Measurements from ENCODE around the gene FOXK1. TPM values are rescaled to one million over a fixed set of nuclear protein-coding genes. Genes with fewer than 3 reads are reported as not detected.

The FOXK1 gene
- total RNA-seq, 1 experiment from 2014 or later = 19.8 TPM

GRCh38 chr7:4712281-4713182 is 30.4 kb downstream of the FOXK1 start:
- in situ Hi-C loops (cut with HindIII; ENCODE audit: low pct_unique_long_range_greater_than_20kb, low sequenced_read_pairs) = no loop called here
- peak; percentile 67 for DNase-seq (ENCODE audit: low read depth)

- in situ Hi-C loops (cut with HindIII; ENCODE audit: low pct_unique_long_range_greater_than_20kb, low sequenced_read_pairs) = no loop called here
- DNase-seq (ENCODE audit: low read depth) = peak; percentile 68
These were observed 31.2 kb downstream of the FOXK1 start for GRCh38 chr7:4713183-4713784.

- in situ Hi-C loops (cut with HindIII; ENCODE audit: low pct_unique_long_range_greater_than_20kb, low sequenced_read_pairs) = no loop called here
- no peak for DNase-seq (ENCODE audit: low read depth)
These were observed 32.1 kb downstream of the FOXK1 start for GRCh38 chr7:4714161-4714700.

- in situ Hi-C loops (cut with HindIII; ENCODE audit: low pct_unique_long_range_greater_than_20kb, low sequenced_read_pairs) = no loop called here
- DNase-seq (ENCODE audit: low read depth) = no peak
These were observed 32.8 kb downstream of the FOXK1 start for GRCh38 chr7:4714767-4715409.

- DNase-seq (ENCODE audit: low read depth) = no peak
- in situ Hi-C loops (cut with HindIII; ENCODE audit: low pct_unique_long_range_greater_than_20kb, low sequenced_read_pairs) = no loop called here
These were observed 33.3 kb downstream of the FOXK1 start for GRCh38 chr7:4715410-4715776.

- no peak for DNase-seq (ENCODE audit: low read depth)
- in situ Hi-C loops (cut with HindIII; ENCODE audit: low pct_unique_long_range_greater_than_20kb, low sequenced_read_pairs) = no loop called here
These were observed 35.1 kb downstream of the FOXK1 start for GRCh38 chr7:4716946-4717795.

GRCh38 chr7:4718075-4718474 is 36.0 kb downstream of the FOXK1 start:
- DNase-seq (ENCODE audit: low read depth) = no peak
- in situ Hi-C loops (cut with HindIII; ENCODE audit: low pct_unique_long_range_greater_than_20kb, low sequenced_read_pairs) = no loop called here

- DNase-seq (ENCODE audit: low read depth) = no peak
- in situ Hi-C loops (cut with HindIII; ENCODE audit: low pct_unique_long_range_greater_than_20kb, low sequenced_read_pairs) = no loop called here
These were observed 38.1 kb downstream of the FOXK1 start for GRCh38 chr7:4720225-4720624.

GRCh38 chr7:4722308-4722707 is 40.2 kb downstream of the FOXK1 start:
- no peak for DNase-seq (ENCODE audit: low read depth)
- in situ Hi-C loops (cut with HindIII; ENCODE audit: low pct_unique_long_range_greater_than_20kb, low sequenced_read_pairs) = no loop called here

- no peak for DNase-seq (ENCODE audit: low read depth)
- in situ Hi-C loops (cut with HindIII; ENCODE audit: low pct_unique_long_range_greater_than_20kb, low sequenced_read_pairs) = no loop called here
These were observed 41.0 kb downstream of the FOXK1 start for GRCh38 chr7:4722960-4723630.

- in situ Hi-C loops (cut with HindIII; ENCODE audit: low pct_unique_long_range_greater_than_20kb, low sequenced_read_pairs) = no loop called here
- no peak for DNase-seq (ENCODE audit: low read depth)
These were observed 42.5 kb downstream of the FOXK1 start for GRCh38 chr7:4724648-4725013.

GRCh38 chr7:4725014-4725849 is 43.1 kb downstream of the FOXK1 start:
- in situ Hi-C loops (cut with HindIII; ENCODE audit: low pct_unique_long_range_greater_than_20kb, low sequenced_read_pairs) = no loop called here
- DNase-seq (ENCODE audit: low read depth) = peak; percentile 41

- in situ Hi-C loops (cut with HindIII; ENCODE audit: low pct_unique_long_range_greater_than_20kb, low sequenced_read_pairs) = no loop called here
- DNase-seq (ENCODE audit: low read depth) = no peak
These were observed 43.9 kb downstream of the FOXK1 start for GRCh38 chr7:4725850-4726450.

GRCh38 chr7:4726566-4726965 is 44.5 kb downstream of the FOXK1 start:
- in situ Hi-C loops (cut with HindIII; ENCODE audit: low pct_unique_long_range_greater_than_20kb, low sequenced_read_pairs) = no loop called here

GRCh38 chr7:4727914-4728705 is 46.0 kb downstream of the FOXK1 start:
- in situ Hi-C loops (cut with HindIII; ENCODE audit: low pct_unique_long_range_greater_than_20kb, low sequenced_read_pairs) = no loop called here
- no peak for DNase-seq (ENCODE audit: low read depth)

More at GRCh38 chr7:4726566-4726965, 44.5 kb downstream of the FOXK1 start:
- no peak for DNase-seq (ENCODE audit: low read depth)

- DNase-seq (ENCODE audit: low read depth) = no peak
- in situ Hi-C loops (cut with HindIII; ENCODE audit: low pct_unique_long_range_greater_than_20kb, low sequenced_read_pairs) = no loop called here
These were observed 47.2 kb downstream of the FOXK1 start for GRCh38 chr7:4729266-4729665.
